DOHH2 (cell line): ENCODE results near the gene GALNS.

Experiments used
- CTCF ChIP-seq: fragments of 200-600 bp; sonication (generic); IDR thresholded peaks from one replicate; pipeline ENCODE4 v1.5.1; 2014; ENCODE audit warnings: antibody characterized with exemption, mild to moderate bottlenecking, low read depth, low read length; ENCODE audit not compliant: poor library complexity, severe bottlenecking
- EZH2phosphoT487 ChIP-seq: fragments of 200-600 bp; sonication (generic); IDR thresholded peaks from 2 replicates; pipeline ENCODE4 v1.6.1; 2017; ENCODE audit warnings: borderline replicate concordance, mild to moderate bottlenecking, antibody characterized with exemption, low read length, moderate library complexity, mixed read lengths

- no peak for TF ChIP-seq CTCF
- no peak for TF ChIP-seq EZH2phosphoT487
These were observed 37.6 kb downstream of the GALNS start for GRCh38 chr16:88819126-88819525.
